ENCODE results near the gene DPH5. TPM values are rescaled to one million over a fixed set of nuclear protein-coding genes. Genes with fewer than 3 reads are reported as not detected.
"Not testable (repeated sequence)": the region's sequence is repeated elsewhere in the genome, so short reads cannot be mapped to it uniquely, and the experiment has no call there.

Gene DPH5
- polyA plus RNA-seq, 12 donors = 34.7 to 68.3 (median 60.3) TPM; not detected in 1

DNA sequence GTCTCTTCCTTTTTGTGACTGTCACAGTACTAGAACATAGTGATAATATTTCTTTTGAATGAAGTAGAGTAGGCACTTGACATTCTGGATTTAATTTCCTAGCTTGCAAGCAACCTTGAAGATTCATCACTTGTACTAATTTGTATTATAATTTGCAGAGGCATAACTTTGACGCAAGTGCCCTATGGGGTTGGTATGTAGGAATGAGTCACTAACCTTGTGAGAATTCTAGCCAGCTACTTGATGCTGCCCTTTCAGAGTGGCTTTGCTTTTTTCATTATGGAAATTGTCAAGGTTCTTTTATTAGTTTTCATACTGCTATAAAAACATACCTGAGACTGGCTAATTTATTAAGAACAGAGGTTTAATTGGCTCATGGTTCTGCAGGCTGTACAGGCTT, 13.7 kb upstream of the DPH5 start:
- DNase-seq = no peak

GRCh38 chr1:101037316-101037715, 11.7 kb upstream of the DPH5 start:
- DNase-seq = no peak

DNA sequence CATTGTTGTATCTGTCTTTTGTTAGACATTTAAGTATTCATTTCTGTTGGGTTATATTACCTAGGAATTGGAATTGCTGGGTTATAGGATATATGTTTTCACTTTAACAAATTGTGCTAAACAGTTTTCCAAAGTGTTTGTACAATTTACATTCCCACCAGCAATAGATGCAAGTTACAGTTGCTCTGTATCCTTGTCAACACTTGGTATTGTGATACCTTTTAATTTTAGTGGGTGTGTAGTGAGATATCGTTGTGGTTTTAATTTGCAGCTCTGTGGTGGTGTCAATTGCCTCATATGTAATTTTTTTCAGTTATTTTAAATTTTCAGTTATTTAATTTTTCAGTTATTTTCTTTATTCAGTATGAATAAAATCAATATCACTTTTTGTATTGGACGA, 7.4 kb upstream of the DPH5 start:
- DNase-seq = no peak

DNA sequence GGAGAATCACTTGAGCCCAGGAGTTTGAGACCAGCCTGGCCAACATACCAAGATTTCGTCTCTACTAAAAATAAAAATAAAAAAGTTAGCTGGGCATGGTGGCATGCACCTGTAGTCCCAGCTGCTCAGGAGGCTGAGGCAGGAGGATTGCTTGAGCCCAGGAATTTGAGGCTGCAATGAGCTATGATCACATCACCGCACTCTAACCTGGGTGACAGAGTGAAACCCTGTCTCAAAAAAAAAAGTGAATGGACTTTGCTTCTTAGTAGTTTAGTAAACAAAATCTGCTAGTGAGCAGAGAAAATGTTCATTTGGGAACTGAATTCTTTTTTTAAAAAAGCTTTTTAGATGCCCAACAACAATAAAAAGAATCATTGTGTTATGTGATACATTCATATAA, 6.5 kb upstream of the DPH5 start:
- DNase-seq = not testable (repeated sequence)

GRCh38 chr1:101030881-101031280, 5.3 kb upstream of the DPH5 start:
- DNase-seq = no peak

GRCh38 chr1:101029184-101029583, 3.6 kb upstream of the DPH5 start:
- DNase-seq = no peak

DNA sequence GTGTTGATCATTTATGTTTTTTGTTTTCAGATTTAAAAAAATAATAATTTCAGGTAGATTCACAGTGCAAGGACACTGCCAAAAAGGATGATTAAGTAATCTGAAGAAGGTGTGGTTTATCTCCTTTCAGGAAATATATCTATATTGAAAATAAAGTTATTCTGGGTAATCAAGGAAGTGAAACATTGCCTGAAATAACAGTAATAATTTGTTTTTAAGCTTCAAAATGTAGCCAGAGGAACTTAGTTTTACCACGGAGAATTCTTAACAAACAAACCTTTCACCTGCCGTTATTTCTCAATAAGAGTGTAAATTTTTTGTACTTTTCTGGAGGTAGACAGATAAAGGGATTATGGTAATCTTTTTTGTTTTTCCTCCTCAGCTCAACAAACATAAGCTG, 2.9 kb upstream of the DPH5 start:
- DNase-seq = no peak

DNA sequence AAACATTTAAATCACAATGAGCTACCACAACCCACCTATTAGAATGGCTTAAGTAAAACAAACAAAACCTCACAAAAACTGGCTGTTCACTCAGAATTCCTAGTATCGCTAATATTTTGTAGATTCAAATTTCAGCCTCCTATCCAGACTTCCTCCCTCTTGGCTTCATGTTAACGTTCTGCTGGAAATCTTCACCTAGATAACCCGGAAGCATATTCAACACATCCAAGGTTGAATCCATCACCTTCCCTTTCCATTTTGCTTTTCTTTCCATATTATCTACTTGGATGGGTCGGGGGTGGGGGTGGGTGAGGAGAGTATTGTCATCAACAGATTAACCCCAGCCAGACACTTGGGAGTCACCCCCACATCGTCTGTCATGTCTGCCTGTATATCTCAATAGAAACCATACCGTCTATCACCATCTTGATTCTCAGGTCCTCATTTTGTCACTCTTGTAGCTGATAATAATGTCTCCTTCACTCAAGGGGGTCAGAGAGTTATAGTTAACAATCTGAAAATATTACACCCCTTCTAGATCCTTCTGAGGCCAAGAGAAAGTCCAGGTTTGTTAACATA, 1.7 kb upstream of the DPH5 start:
- DNase-seq = no peak

- no peak for DNase-seq
These were observed 825 bp upstream of the DPH5 start for GRCh38 chr1:101026430-101026788.

DNA sequence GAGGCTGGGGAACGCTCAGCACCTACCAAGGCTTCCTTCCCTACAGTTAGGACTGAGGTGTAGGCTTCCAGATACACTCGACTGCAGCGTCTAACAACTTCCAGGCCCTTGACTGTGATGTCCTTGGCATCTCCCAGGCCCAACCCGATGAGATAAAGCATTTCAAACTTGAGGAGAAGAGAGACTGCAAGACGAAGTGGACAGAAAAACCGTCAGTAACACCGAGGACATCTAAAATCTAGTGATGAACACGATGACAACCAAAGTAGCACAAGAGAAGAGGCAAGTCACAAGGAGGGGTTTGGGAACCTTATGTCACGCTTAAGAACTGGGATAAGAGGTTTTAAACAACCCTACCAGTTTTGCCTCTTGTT, 314 bp downstream of the DPH5 start:
- no peak for DNase-seq

GRCh38 chr1:101022294-101022693, 3.3 kb downstream of the DPH5 start:
- no peak for DNase-seq

- no peak for DNase-seq
These were observed 8.1 kb downstream of the DPH5 start for GRCh38 chr1:101017448-101017847.

DNA sequence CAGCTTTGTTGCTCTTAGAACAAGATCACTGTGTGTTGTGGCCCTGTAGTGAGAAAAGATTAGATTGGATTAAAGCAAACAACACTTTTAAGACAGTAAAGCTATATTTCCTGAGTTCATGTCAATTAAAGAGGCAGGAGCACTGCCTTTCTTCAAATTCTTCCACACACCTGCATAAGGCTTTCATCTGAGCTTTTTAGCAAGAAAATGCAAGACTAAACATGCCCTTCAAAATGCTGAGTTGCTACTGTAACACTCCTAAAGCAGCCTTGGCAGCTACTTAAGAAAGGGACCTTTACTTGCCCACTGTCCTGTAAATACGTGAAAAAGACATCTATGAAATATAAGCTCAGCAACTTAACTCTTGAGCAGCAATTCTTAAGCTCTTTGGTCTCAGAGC, 11.8 kb downstream of the DPH5 start:
- no peak for DNase-seq

GRCh38 chr1:101008229-101008834, 17.3 kb downstream of the DPH5 start:
- DNase-seq = no peak

DNA sequence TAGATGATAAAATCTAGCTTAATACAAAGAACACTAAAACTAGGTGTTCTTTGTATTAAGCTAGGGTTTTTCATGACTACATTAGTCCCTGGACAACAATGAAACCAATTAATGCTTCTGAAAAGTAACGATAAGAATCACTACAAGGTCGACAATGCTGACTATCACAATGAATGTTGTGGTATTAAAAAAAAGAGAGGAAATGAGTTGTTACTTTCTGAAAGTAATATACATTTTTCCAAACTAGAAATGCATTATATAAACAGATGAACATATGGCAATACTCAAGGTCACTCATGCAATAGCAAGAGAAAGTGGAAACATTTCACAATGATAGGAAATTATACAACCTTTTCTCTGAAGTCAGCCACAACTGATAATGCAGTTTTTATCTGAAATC, 19.0 kb downstream of the DPH5 start:
- DNase-seq = no peak

GRCh38 chr1:101005871-101006270, 19.7 kb downstream of the DPH5 start:
- DNase-seq = no peak

DNA sequence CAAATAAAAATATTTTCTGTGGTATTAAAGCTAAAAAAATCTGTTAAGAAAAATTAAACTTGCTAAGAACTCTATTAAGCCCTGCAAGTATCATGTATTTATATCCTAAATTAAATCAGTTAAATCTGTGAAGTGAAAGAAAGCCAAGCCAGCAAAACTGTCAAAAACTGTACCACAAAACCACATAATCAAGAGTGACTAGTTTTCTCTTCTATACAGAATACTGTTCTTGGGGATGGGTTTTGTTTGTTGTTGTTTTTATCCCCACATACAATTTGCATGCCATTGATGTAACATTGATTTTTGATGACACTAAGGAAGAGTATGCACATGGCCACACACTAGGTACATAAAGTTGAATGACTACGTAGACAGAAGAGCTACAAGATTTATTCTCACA, 20.4 kb downstream of the DPH5 start:
- no peak for DNase-seq

- no peak for DNase-seq
These were observed 20.9 kb downstream of the DPH5 start for GRCh38 chr1:101004670-101005069.

DNA sequence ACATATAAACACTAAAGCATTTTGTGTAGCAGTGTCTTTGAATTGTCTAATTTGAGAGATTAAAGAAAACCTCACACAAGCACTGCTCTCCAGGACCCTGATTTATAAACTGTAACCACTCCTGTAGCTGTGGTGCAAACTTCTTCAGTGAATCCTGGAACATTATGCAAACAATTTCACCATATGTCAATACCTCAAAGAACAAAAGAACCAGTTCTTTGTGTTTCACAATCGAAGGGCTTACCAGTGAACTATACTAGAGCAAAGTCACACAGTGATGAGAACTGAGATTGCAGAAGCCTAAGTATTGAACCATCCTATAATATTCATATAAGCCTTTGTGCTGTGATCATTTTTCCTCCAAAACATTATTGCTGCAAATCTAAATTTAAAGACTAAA, 21.5 kb downstream of the DPH5 start:
- DNase-seq = no peak

DNA sequence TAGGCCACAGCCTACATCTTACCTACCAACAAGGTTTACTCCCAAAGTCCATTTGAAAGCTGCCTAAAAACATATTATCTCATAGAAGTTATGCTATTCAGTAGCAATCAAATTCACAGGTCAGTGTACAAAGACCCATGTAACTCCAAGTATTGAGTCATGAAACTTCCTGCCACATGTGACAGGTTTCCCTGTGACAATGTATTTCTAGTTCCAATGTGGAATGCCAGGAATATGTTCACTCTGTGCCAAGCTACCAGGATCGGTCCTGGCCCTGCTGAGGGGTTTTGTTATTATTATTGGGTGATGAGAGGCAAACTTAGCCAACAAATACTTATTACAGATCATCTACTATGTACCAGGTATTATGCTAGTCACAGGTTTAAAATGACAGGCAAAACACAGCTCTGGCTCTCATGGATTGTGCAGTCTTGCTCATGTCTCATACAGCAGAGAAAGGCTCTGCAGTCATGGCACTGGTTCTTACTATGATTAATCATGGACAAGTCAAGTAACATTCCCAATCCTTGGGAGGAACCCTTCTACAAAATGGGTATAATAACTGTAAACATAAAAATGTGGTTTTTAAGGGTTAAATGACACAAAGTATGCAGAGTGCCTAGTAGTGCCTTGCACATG, 22.5 kb downstream of the DPH5 start:
- no peak for DNase-seq

DNA sequence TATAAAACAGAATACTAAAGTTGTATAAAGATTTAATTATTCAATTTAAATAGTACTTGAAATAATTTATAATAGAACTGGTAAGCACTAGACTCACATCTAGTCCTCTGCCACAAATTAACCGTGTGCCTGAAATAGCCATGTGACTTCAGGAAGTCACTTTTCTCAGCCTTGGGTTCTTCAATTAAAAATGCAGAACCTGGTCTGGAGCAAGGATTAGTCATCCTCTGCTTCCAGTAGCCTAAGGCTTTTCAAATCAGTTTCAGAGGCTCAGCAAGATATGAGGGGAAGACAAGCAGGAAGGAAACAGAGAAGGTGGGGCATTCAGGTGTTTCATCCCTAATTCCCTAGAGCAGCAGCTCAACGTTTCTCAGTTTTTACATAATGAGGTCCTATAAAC, 23.0 kb downstream of the DPH5 start:
- DNase-seq = no peak

DNA sequence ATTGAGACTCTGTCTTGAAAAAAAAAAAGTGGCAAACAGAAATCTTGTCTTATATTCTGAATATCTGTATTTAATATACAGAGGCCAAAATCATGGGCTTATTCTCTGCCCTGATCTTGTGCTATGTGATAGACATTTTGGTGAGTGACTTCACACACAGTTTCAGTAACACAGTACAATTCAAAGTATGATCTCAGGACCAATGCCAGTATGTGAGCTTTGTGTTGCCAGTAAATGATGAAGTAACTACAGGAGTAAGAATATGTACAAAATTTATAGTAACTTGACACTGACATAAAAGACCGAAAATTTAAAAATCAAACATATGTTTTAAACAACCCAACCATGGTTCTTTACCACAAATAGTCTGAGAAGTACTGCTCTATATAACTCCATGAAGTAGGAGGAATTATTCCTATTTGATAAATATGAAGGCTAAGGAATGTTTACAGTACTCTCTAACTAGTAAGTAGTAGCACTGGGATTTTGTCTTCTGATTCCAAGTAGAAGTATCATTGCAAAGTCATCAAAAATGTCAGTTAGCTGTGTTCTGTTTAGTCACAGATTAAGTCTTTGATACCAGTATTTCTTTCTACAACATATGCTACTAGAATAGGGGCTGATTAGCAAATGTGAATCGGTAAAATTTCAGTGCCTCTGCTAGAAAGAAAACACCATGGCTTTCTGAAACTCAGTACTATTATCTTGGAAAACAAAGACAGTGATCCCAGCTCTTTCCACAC, 25.3 kb downstream of the DPH5 start:
- DNase-seq = no peak

DNA sequence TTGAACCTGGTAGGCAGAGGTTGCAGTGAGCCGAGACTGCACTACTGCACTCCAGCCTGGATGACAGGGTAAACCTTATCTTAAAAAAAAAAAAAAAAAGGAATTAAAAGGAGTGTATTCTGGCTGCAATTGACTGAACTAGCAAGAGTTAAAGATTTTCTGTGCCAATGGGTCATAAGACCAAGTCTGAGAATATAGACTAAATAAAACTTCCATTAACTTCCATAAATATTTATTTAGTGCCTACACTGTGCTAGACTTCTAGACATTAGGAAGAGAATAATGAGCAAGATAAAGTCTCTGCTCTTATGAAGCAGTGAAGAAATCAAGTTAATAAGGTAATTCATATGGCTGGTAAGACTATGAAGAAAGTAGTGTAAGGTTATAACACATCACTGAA, 27.2 kb downstream of the DPH5 start:
- no peak for DNase-seq
